GM20431 (cell line): Measurements from ENCODE around the gene FAM177B.

Source experiments
- in situ Hi-C: fragments of 300-500 bp; cut with MseI, MboI; formaldehyde crosslinking; loops from one replicate; pipeline ENCODE4 v1.15.0; 2020; ENCODE audit warnings: low sequenced_read_pairs; ENCODE audit not compliant: unreplicated experiment

The FAM177B gene

DNA sequence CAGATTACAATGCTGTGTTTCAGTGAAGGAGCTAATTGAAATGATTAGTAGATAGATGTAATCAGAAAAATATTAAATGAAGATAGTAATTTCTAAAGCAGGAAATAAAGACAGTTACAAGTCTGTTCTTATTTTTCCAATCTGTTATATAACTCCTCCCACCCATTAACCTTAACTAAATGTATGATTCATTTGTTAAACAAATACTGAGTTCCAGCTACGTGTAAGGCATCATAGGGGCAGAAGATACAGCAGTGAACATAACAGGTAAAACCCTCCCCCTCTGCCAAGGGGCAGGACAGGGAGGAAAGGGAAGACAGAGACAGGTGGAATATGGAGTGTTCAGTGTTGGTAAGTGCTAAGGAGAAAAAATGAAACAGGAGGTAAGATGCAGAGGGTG is at the start of gene FAM177B:
TSS of gene FAM177B (plus strand) at position 231 of the 400 bp plus-strand sequence. CDS start 9,344 bp downstream, outside the sequence.
- in situ Hi-C loops, result no loop called here

- in situ Hi-C loops, result no loop called here
Measured at GRCh38 chr1:222691016-222691415, 46.0 kb upstream of the FAM177B start.

DNA sequence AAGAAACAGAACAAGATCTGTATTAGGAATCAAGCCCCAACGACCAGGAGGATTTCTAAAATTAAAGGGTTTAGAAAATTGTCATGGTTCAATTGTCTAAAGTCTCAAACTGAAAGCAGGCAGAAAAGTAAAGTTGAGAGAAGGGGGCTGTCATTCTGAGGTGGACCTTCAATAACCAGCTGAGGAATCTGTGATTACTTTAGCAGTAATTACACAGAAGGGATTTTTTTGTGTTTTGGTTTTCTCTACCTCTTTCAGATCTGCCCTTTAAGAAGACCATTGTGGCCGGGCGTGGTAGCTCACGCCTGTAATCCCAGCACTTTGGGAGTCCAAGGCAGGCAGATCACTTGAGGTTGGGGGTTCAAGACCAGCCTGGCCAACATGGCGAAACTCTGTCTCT is 42.1 kb upstream of the FAM177B start:
- in situ Hi-C loops, result no loop called here

DNA sequence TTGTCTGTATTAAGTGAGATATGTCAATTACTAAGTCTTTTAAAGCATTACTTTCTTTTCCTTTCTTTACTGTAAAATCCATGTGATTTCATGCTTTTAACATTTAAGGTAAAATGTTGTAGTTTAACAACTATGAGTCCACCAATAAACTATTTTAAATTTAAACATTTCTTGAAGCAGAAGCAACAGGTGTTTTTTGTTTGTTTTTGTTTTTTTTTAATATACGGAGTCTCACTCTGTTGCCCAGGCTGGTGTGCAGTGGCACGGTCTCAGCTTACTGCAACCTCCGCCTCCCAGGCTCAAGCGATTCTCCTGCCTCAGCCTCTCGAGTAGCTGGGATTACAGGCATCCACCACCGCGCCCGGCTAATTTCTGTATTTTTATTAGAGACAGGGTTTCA is 40.3 kb upstream of the FAM177B start:
- in situ Hi-C loops, result no loop called here

DNA sequence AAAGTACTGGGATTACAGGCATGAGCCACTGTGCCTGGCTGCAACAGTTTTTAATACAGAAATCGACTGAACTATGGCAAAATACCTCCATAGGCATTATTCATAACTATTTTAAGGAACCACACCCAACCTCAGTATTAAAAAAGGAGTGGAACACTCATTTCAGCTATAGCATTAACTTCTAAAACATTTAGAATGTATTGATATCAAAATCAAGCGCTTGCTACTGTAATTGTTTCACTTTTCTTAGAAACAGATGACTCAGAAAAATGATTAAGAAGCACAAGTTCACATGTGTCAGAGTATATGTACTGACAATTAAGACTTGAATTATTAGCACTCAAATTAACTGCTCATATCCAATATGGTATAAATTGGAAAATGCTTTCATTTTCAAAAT is 39.8 kb upstream of the FAM177B start:
- in situ Hi-C loops, result no loop called here

- in situ Hi-C loops, result no loop called here
Measured at GRCh38 chr1:222697826-222698225, 39.2 kb upstream of the FAM177B start.

GRCh38 chr1:222702210-222702609 is 34.8 kb upstream of the FAM177B start:
- in situ Hi-C loops, result no loop called here

DNA sequence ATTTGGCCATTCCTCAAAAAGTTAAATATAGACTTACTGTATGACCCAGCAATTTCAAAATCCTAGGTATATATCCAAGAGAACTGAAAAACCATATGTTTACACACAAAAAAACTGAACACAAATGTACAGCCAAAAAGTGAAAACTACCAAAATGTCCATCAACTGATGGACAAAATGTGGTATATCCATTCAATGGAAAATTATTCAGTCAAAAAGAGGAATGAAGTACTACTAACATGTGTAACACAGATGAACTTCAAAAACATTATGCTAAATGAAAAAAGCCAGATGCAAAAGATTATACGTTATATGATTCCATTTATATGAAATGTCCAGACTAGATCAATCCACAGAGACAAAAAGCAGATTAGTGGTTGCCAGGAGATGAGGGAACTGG is 32.7 kb upstream of the FAM177B start:
- in situ Hi-C loops, result no loop called here

GRCh38 chr1:222706815-222707214 is 30.2 kb upstream of the FAM177B start:
- in situ Hi-C loops, result no loop called here

DNA sequence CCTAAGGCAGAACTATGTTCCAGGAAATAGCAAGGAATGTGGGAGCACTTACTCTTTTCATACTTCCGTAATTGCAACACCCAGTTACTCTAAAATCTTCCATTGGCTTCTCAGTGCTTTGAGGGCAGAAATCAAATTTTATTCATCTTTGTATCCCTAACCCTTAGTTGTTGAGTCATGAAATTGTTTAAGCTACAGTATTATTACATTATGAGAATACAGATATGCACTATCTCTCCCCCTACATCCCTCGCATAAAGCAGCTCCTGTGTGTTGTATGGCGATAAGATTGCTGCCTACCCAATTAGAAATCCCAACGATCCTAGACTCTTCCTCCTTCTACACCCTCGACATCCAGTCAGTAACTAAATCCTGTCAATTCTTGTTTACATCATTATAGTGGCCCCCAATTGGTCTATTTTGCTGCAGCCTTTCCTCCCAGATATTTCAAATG is 27.3 kb upstream of the FAM177B start:
- in situ Hi-C loops, result no loop called here

GRCh38 chr1:222711319-222712252 is 25.4 kb upstream of the FAM177B start:
- in situ Hi-C loops, result no loop called here

DNA sequence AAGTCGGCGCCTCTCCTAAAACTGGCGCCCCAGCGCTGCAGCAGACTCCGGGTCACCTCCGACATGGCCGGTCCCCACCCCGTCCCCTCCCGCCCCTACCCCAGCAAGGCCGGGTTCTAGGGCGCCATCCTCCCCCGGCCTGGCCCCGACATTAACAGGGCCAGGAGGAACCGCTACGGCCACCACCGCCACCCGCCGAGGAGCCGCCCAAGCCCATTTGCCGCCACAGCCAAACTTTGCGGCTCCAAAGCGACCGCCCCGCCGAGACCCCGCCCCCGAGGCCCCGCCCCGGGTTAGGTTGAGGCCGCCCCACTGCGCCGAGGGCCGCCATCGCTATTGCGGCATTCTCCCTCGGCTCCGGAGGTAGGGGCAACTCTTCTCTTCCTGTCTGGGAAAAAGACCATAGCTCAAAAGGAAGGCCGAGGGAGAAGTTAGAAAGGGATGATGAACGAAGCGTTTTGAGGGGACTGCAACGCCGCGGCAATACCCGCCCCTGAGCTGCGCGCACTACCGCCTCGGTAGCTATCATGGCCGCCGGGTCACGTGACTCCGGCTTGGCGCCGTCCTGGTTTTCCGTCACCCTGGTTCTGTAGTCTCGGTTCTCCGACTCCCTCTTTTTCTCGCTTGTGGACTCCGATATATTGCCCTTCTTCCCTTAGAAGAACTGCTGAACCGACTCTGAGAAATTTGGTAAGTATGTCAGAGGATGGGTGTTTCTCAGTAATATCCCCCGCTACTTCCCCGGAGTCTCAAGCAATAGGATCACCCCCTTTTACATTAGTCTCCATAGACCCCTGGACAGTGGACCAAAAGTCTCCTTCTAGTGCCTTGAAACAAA is 24.5 kb upstream of the FAM177B start, which contains the start of the genes AIDA and BROX:
TSS of gene AIDA (minus strand) at position 239 of the 838 bp plus-strand sequence. CDS start at position 65, 174 bp downstream.
TSS of gene BROX (plus strand) at position 312 of the 838 bp plus-strand sequence. CDS start 3,136 bp downstream, outside the sequence.
- in situ Hi-C loops, result no loop called here

GRCh38 chr1:222713091-222713961 is 23.7 kb upstream of the FAM177B start:
- in situ Hi-C loops, result no loop called here

DNA sequence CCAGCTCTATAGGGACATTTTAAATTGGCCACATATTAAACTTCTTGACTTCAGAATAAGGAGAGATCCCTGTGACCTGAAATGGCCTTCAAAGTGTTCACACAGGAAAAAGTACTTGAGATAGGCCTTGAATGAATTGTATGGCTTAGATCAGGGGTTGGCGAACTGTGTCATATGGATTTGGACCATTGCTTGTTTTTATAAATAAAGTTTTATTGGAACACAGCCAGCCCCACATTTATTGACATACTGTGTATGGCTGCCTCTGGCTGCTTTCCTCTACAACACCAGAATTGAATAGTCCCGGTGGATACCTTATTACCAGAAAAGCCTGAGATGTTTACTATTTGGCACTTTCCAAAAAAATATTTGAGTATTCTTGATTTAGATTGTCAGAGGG is 20.6 kb upstream of the FAM177B start:
- in situ Hi-C loops, result no loop called here

DNA sequence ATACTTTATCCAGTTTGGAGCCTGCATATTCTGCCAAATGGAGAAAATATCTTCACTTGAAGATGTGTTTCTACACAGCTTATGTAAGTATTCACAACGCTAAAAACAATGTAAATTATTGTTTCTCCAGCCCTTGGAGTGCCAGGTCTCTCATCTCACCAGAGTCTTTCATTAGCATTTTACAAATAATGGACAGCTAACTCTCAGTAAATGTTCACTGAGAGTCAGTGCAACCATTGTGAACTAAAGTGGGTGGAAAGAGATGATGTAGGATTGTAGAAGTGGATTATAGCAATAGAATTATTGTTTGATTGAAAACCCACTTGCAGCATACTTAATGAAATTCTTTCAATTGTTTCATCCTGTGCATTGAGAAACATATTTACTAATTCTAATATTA is 8.3 kb upstream of the FAM177B start:
- in situ Hi-C loops, result no loop called here

GRCh38 chr1:222730866-222731265 is 6.1 kb upstream of the FAM177B start:
- in situ Hi-C loops, result no loop called here

DNA sequence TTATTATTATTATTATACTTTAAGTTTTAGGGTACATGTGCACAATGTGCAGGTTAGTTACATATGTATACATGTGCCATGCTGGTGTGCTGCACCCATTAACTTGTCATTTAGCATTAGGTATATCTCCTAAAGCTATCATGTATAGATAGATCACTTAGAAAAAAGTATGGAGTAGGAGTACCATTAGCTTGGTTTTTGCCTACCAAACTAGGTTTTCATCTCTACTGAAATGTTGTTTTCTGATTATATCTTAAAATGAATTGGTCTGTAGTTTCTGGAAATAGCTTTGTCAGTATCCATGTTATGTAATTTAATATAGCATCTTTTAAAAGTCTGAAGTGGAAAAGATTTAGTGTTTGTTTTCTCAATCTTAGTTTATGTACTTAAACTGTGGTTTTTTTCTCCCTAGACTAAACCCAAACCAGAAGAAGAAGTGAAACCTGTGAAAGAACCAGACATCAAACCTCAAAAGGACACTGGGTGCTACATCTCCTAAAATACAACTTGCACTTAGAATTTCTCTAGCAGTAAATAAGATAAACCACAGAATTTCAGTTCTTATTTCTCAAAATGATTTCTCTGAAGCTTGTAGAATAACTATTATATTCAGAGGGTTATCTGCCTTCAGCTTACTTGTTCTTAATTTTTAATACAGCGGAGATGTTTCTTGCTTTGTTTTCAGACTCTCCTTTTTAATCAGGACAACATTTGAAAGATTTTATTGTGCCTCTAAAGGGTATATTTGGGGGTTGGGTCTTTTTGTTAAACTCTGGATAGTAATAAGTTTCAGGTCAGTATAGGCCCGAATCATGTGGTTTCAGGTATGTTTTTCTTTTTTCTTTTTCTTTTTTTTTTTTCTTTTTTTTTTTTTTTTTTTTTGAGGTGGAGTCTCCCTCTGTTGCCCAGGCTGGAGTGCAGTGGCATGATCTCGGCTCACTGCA is 4.5 kb upstream of the FAM177B start:
- in situ Hi-C loops, result no loop called here

DNA sequence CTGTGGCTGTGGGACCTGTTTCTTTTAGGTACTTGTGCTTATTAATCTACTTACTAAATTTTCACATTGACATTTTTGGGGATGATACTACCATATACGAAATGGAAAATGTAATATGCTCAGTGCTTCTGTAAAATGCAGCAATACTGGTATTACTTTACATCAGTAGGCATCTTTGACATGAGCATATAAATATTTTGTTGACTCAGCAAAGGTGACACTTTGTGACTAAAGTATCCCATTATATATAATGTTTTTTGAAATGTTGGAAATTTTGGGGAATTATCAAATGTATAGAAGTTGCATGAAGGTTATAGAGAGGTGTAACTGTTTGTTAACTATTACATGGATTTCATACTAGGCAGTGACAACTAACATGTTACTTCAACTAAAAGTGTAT is 2.3 kb upstream of the FAM177B start:
- in situ Hi-C loops, result no loop called here

- in situ Hi-C loops, result no loop called here
Measured at GRCh38 chr1:222736470-222736869, 532 bp upstream of the FAM177B start.
